GM21717 (cell line): ENCODE measurements around the gene ZNF710.

Experiments
- ATAC-seq: cut with Tn5 transposase; IDR thresholded peaks from one replicate; pipeline ENCODE4 v1.9.1; 2021; ENCODE audit warnings: mild to moderate bottlenecking, moderate library complexity; ENCODE audit not compliant: unreplicated experiment

ZNF710 gene

DNA sequence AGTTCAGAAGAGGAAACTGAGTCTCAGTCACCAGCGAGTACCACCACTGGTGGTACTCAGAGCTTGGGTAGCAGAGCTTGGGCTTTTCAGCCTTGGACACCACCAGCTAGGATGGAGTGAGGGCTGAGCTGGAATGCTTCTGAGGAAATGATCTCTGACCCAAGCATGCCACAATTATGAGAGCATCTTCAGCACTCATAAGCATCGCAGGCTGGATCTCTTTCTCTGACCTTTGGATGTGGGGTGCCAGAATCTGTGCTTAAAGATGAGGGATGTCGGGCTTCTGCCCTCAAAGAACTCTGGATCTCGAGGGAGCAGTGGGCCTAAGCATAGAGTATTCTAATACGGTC, 36.4 kb downstream of the ZNF710 start:
- no peak for ATAC-seq

DNA sequence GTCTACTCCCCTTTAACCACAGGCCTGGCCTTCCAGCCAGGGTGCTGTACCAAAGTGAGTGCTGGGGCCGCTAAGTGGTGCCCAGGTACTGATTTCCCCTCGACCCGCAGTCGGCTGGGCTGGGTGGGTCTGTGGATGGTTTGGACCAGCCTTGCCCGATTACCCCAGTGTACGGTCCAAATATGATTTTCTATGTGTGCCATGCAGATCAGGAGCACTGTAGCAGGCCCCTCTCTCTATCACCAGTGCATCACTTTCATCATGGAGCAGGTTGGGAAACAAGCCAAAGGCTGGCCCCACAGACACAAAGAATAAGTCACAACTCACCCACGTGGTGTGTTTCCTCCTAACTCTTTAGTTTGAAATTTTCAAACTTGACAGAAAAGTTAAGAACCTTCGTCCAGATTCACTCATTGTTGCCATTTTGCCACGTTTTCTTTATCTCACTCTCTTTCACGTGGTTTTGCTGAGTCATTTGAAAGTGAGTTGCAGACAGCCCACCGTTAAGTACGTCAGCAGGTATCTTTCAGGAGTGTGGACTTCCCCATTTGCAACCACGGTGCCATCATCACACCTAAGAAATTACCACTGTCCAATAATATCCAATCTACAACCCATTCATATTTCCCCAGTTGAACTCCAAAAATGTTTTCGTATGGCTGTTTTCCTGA, 37.0 kb downstream of the ZNF710 start:
- peak; percentile 67 for ATAC-seq

DNA sequence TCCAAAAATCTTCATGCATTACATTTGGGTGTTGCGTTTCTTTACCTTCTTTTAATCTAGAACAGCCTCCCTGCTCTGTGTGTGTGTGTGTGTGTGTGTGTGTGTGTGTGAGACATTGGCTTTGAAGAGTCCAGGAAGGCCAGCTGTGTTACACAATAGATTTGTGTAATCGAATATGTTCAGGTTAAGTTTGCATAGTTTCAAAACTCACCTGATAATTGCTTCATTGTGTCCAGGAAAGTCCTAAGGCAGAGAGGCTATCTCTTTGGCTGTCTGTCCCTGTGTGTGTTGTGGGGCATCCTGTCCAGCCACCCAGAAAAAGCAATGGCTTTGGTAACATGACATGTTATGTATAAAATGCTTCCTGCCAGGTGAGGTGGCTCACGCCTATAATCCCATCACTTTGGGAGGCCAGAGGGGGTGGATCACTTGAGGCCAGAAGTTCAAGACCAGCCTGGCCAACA, 37.5 kb downstream of the ZNF710 start:
- no peak for ATAC-seq

DNA sequence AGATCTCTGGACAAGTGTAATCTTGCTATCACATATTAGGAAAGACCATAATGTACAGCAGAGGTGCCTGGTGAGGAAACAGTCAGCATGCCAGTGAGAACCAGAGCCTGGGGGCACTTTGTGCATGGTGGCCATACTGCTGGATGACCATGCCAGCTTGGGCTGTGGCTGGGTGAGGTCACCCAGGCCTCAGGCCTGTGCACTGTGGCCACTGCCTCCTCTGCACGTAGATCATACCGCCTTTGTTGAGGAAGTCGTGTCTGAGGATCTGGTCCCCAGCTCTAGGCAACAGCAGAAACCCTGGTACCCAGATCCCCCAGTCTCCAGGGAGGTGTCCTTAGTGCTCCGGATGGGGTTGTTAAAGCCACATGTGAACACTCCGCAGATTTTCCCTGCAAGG, 38.9 kb downstream of the ZNF710 start:
- ATAC-seq, result no peak

DNA sequence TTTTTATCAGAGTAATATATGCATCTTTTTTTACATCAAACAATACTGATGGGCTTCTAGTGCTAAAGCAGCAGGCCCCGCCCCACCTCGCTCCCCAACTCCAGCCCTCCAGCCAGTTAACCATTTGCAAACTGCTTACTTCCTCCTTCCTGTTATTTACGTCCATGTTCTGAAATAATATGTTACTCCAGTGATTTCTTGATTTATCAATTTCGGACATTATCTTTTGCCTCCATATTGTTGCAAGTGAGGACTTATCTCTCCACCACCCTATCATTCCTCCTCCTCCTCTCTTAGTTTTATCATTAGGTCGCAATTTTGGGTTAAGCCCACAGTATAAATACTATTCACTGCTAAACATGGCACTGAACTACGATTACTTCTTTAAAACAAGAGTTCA, 39.5 kb downstream of the ZNF710 start:
- ATAC-seq, result no peak

DNA sequence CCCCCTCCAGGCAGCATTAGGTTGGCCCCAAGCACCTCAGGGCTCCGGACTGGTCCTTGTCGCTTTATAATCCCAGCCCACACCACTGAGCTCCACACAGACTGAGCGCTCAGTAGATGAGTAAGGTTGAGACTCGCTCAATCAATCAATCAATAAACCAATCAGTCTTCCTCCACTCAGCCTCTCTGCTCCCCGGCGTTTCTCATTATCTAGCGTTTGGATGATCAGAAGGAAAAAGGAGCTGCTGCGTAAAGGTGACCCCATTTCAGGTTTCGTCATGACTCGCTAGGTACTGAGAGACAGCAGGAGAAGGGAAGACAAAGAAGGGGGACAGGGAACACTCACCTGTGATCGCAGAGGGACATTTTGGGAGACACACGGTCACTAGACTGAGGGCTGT, 41.2 kb downstream of the ZNF710 start:
- ATAC-seq, result no peak

DNA sequence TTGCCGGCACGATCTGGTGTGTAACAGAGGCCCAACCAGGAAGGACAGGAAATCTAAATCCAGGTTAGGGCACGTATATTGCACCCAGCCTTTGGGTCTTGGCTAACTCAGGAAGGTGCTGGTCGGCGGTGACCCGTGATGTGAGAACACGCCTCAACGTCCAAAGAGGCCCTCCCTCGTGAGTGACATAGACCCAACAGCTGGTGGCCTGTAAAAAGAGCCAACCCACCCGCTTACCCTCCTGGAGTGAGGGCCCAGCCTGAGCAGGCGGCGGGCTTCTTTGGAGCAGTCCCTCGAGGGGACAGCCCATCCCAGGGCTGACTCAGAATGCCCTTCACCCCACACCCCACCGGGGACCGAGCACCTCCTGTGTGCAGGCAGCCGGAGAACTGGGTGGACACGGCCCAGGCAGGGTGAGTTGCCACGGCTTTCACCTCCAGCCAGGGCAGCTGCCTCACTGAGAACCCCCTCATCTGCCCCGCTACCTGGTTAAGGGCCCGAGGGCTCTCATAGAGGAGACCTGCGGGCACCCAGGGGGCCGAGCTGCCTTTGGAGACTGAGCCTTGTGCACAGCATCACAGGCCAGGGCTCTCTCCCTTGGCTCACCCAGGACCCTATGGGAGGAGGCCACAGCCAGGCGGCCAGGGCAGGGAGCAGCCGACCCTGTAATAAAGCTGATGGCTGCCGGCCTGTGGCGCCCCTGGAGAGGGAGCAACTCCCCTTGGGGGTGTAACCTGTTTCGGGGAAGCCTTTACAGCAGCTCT, 41.8 kb downstream of the ZNF710 start:
- no peak for ATAC-seq

DNA sequence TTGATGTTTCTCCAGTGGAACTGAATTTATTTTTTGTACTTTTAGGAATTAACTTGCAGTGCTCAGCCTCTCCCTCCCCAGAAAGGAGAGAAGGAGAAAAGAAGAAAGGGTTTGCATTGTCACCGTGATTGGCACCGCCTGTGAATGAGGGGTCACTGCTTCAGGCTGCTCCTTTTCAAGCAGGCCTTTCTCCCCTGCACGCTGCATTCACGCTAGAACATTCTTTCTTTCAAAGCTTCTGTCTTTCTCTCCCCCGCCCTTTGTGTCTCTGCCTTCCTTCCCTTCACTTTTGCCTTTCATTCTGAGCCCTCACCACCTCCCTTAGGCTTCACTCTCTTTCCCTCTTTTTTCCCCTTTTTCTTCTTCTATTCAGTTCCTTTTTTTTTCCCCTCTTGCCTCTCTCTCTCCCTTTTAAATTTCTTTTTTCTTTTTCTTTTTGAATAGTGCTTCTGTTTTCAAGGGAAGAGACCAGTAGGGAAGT, 42.4 kb downstream of the ZNF710 start:
- no peak for ATAC-seq

DNA sequence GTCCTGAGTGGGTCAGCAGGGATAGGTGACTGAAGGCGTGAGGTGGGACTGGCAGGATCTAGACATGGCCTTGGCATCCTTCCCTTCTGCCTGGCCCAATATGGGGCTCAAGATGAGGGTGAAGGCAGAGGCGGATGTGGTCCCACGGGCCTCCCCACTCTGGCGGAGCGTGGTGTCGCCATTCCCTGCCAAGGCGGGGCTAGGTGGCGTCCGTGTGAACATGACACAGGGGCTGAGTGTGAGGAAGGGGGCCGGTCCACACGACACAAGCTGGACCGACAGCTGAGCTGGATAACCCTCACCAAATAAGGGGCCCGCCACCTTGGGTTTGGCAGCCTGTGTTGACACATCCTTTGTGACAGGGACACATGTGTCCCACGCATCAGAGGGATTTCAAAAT, 43.1 kb downstream of the ZNF710 start:
- ATAC-seq, result no peak

DNA sequence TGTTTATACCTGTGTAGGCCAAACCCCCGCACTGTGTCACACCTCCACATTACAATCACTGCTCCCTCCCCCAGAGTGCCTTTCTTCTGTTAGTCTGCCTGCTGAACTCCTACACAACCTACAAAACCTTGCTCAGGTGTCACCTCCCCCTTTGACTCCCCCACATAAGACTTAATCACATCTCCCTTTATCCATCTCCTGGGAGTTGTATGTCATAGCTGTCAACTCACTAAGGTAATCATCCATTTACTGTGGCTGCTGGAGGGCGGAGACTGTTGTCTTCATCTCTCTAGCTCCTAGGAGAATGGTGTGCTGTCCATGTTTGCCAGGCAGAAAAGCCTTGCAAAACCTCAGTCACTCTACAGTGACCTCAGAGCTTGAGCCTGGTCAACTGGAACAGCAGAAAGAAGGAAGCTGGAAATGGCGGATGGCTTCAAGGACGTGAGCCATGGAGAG, 43.8 kb downstream of the ZNF710 start:
- no peak for ATAC-seq

DNA sequence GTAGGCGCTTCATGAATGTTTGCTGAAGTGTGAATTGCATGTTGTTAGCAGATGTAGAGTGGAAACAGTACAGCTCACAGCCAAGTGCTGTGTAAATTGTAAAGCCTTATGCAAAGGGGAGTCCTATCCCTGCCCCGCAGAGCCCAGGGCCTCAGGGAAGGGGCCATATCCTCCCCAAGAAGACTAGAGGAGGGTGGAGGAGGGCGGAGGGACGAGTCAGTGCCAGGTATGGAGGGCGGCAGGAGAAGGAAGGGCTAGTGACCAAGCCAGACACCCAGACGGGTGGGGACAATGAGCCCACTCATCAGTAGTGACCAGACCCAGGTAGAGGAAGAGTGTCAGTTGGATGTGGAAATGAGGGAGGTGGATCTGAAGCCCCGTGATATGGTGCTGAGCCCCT, 45.2 kb downstream of the ZNF710 start:
- ATAC-seq, result no peak

DNA sequence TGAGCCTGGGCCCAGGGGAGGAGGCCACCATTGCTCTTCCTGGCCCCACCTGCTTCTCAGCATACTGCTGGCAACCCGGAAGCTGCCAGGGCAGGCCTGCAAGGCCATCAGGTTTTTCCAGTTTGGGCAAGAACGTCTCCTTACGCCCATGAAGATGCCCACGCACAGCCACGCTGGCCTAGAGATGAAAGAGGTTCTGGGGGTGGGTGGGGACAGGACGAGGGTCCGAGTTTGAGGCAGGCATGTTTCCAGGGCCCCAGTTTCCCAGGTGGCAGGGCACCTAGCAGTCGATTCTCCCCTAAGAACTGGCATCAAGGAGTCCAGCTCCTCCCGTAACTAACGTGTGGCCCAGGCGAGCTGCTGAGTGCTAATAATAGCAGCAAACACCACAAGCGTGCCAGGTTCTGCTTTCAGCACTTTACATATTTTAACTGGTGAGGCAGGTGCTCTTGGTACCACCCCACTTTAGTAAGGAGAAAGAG, 45.8 kb downstream of the ZNF710 start:
- ATAC-seq, result no peak

DNA sequence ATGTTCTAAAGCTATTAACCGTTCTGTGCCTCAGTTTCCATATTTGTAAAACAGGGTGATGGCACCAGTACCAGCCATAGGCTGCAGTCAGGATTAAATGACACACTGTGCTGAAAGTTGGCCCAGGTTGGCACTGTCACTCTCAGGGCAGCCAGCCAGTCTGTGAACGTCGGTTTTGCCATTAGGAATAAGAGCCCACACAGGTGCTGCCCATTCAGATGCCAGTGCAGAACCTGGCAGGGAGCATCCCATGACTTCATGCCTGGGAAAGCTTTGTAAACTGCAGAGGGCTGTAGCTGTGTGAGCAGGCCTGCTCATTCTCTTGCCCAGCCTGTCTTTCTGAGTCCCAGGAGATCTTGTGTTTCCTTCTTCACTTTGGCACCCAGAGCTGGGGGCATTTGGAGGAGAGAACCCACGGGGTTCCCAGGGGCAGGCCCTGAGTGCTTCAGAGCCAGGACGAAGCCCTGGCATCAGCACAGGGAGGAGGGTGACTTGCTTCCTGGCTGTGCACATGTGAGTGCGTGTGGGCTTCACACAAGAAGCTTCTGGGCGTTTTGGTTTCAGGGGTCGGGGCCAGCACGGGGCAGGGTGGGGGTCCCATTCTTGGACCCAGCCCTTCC, 46.9 kb downstream of the ZNF710 start:
- no peak for ATAC-seq

DNA sequence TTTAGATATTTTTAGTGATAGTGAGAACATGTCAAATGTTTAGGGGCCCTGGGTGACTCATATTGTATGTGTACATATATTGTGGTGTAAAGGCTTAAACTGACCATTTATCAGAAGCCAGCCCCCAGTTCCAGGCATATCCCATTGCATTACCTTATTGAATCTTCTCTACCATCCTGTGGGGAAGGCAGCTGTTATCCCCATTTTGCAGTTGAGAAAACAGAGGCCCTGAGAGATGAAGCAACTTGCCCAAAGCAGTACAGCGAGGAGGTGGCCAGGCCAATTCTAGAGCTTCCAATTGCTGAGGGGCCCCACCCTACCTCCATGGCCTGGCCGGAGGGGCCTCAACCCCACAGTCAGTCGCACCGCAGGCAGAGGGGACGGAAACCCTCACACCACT, 47.9 kb downstream of the ZNF710 start:
- ATAC-seq, result no peak

DNA sequence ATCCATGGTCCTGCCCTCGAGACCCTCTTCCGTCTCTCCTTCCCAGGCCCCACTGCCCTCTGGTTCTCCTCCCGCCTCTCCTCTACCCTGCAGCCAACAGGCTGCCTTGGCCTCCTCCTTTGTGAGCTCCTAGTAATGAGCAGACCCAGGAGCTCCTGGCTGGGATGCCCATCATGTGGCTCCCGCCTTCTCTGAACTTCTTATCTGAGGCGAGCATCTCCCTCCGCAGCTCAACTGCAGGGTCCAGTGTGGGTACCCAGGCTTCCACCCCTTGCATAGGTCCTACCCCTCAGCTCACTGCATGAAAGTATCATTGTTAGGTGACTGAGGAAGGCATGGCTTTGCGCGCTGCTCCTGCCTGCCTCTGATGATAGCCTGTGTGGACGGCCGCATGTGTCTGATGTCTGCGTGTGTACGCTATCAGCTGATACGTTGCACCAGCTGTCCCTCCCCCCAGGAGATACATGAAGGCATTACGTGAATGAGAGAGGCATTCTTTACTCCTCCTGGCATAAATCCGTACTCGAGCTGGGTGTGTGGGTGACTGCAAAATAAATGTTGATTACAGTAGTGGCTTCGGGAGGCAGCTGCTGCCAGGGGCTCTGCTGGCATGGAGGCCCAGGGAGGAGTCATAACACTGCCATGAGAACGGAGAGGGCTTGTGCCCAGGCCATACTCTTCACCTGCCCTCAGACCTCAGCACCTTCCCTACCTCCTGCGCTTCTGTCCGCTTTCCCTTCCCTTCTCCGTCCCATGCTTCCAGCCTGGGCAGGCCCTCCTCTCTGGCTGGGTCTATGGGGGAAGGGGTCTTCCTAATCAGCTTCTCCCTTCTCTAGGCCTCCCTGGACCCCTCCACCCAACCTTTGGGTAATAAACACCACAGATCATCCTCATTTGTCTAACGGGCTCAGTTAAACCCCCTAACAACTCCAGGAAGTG, 48.8 kb downstream of the ZNF710 start:
- no peak for ATAC-seq

DNA sequence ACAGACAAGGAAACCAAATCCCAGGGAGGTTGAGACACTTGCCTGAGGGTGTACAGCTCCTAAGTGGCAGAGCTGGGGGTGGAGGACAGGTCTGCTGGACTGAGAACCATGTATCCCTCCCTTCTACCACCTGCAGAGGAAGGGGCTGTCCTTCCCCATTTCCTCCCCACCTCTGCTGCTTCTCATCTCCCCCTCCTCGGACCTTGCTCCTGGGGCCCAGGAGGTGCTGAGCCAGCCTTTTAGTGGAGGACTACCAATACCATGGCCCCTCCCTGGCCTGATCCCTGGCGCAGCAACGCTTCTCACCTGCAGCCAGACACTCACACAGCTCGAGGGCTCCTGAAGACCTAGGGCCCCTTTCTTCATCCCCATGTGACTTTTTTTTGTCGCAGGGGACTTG, 50.8 kb downstream of the ZNF710 start:
- ATAC-seq, result no peak

DNA sequence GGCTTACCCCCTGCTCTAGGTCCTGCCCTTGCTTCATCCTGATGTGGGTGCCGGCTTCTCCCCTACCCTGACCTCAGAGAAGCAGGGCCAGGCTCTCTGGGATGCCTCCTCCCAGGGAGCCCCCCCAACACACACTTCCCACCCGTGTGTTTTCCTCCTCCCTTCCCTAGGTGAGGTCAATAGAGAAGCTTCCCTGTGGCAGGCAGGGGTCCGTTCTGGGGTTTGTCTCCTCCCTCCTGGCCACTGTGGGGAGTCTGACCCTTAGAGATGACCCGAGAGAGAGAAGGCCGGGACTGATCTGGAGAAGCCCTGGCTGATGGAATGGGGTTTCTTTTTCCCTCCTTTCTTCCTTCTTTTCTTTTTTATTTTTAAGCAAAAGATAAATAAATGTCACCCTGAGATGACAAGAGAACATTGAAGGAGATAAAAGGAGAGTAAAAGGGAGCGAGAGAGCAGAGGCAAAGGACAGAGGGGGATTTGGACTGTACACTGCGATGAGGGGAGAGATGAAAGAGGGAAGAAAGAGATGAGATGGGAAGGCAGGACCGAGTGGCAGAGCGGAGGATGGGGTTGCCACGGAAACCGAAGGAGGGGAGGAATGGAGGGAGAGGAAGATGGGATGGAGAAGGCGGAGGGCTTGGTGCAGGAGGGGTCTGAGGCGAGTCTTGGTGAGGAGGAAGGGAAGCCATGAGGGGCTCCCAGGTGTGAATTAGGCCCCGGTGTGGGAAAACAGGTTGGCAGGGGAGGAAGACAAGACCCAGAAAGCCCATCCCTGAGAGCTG, 52.8 kb downstream of the ZNF710 start:
- ATAC-seq, result no peak

DNA sequence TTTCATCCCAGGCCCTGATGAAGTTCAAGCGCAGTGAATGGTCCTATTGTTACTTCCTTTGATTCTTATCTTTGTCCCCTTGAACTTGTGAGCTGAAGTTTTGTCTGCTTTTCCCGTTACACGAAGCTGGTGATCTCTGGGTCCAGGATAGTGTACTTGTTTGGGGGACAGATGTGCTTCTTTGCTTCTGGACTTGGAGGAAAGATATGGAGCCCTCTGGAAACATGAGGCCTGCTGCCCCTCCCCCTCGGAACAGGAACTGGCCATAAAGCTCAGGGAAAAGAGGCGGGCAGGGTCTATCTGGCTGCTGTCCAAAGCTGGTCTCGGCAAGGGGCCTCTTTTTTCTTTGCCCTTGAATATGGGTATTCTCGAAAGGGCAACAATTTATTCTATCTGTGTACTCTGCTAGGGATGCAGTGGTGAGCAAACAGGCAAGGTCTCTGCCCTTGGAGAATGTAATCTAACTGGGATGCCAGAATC, 53.5 kb downstream of the ZNF710 start:
- no peak for ATAC-seq

DNA sequence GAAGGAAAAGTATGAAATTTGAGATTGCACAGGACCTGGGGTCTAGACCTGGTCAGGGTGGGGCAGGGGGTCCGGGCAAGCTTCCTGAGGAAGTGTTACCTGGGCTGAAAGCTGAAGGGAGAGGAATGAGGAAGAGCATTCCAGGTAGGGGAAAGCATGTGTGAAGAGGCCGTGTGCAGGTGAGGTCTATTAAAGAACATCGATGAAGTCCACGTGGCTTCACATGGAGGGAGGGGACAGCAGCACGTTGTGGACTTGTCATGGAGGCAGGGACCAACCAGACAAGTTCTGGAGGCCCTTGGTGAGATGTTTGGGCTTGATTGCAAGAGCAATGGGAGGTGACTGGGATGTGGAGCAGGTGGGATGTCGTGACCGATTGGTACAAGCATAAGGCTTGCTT, 54.1 kb downstream of the ZNF710 start:
- ATAC-seq, result no peak

DNA sequence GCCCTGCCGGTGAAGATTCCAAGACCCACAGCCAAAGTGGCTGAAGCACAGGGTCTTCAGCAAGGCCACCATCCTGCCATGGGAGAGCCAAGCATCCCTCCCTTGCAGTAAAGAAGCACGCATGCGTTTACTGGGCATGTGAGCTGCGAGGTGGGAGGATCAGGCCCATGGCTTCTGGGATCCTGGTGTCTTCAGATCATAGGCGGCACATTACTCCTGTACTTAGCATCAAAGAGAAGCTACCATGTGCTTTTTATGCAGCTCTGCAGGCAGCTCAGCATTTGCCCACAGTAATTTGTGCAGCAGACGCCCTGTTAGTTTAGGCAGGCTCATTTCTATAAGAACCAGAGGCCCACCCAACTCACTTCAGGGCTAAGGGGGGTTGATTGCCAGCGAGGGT, 55.4 kb downstream of the ZNF710 start:
- ATAC-seq, result no peak
